HT-29 (cell line): ENCODE data around the gene VSTM2B. TPM values are rescaled to one million over a fixed set of nuclear protein-coding genes. Genes with fewer than 3 reads are reported as not detected.
"Not testable (repeated sequence)": the region's sequence is repeated elsewhere in the genome, so short reads cannot be mapped to it uniquely, and the experiment has no call there.

Experiments used
- DNase-seq: peaks from one replicate; pipeline ENCODE4 v3.0.0-alpha.2; 2015; ENCODE audit warnings: low spot score
- total RNA-seq: library from RNA; depleted of rRNA; stranded (reverse); fragments of >200 nt; shearing (Covaris generic); gene quantifications from 2 replicates; pipeline ENCODE4 v1.2.3, GENCODE V29; 2014

Gene VSTM2B
- total RNA-seq, 1 experiment from 2014 or later = not detected

- no peak for DNase-seq
These were observed 5.0 kb downstream of the VSTM2B start for GRCh38 chr19:29530540-29531457.

- DNase-seq = no peak
These were observed 5.7 kb downstream of the VSTM2B start for GRCh38 chr19:29531458-29532025.

GRCh38 chr19:29532097-29532496, 6.3 kb downstream of the VSTM2B start:
- no peak for DNase-seq

GRCh38 chr19:29532956-29533355, 7.2 kb downstream of the VSTM2B start:
- DNase-seq = no peak

GRCh38 chr19:29533578-29534544, 8.1 kb downstream of the VSTM2B start:
- no peak for DNase-seq

GRCh38 chr19:29535214-29535831, 9.5 kb downstream of the VSTM2B start:
- DNase-seq = no peak

GRCh38 chr19:29535984-29536508, 10.3 kb downstream of the VSTM2B start:
- DNase-seq = no peak

- no peak for DNase-seq
These were observed 11.4 kb downstream of the VSTM2B start for GRCh38 chr19:29537181-29537580.

GRCh38 chr19:29537601-29538000, 11.8 kb downstream of the VSTM2B start:
- no peak for DNase-seq

GRCh38 chr19:29538146-29538545, 12.4 kb downstream of the VSTM2B start:
- no peak for DNase-seq

GRCh38 chr19:29538651-29539050, 12.9 kb downstream of the VSTM2B start:
- no peak for DNase-seq

GRCh38 chr19:29539131-29539530, 13.3 kb downstream of the VSTM2B start:
- no peak for DNase-seq

GRCh38 chr19:29539670-29540069, 13.9 kb downstream of the VSTM2B start:
- DNase-seq = no peak

GRCh38 chr19:29540114-29540513, 14.3 kb downstream of the VSTM2B start:
- no peak for DNase-seq

GRCh38 chr19:29541473-29542253, 15.9 kb downstream of the VSTM2B start:
- no peak for DNase-seq

GRCh38 chr19:29542327-29542726, 16.5 kb downstream of the VSTM2B start:
- no peak for DNase-seq

- DNase-seq = no peak
These were observed 17.0 kb downstream of the VSTM2B start for GRCh38 chr19:29542776-29543175.

GRCh38 chr19:29543381-29543780, 17.6 kb downstream of the VSTM2B start:
- no peak for DNase-seq

GRCh38 chr19:29544656-29545360, 19.0 kb downstream of the VSTM2B start:
- DNase-seq = no peak

- DNase-seq = not testable (repeated sequence)
These were observed 19.7 kb downstream of the VSTM2B start for GRCh38 chr19:29545447-29545846.
